ENCODE results near the gene B2M.

DNA sequence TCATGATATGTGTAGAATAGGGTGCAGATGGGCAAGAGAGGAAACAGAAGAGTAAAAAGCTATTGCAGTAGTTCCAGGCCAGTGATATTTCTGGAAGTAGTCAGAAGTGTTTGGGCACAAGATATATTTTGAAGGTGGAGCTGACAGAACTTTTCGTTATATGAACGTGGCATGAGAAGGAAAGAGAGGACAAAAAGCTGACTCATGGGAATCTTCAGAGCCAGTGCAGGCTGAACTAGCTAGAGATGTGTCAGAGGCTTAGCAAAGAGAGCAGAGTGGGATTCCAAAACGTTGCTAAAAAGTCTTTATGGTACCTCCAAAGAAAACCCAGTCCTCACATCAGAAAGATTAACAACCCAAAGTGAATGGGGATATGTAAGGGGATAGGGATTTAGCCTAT lies 53.7 kb downstream of the B2M start:
- TF ChIP-seq CTCF (IDR thresholded peaks at IDR 0.05) (no peak), POLR2A (IDR thresholded peaks at IDR 0.05) (no peak)

All from adrenal gland (tissue), 5 donors.